Measurements from ENCODE around the gene UMAD1.

- TF ChIP-seq ZC3H10 (CRISPR knock-in tag; IDR thresholded peaks at IDR 0.05) (no peak), PATZ1 (CRISPR knock-in tag; IDR thresholded peaks at IDR 0.05; ENCODE audit: borderline replicate concordance) (no peak), GLIS3 (CRISPR knock-in tag; IDR thresholded peaks at IDR 0.05) (no peak), POU6F1 (CRISPR knock-in tag; IDR thresholded peaks at IDR 0.05; ENCODE audit: borderline replicate concordance, low read depth) (no peak), BACH2 (CRISPR knock-in tag; IDR thresholded peaks at IDR 0.05; ENCODE audit: borderline replicate concordance) (no peak), ZFP30 (CRISPR knock-in tag; IDR thresholded peaks at IDR 0.05) (no peak), CSDC2 (CRISPR knock-in tag; IDR thresholded peaks at IDR 0.05) (no peak)
- TF ChIP-seq, protein P1, sequence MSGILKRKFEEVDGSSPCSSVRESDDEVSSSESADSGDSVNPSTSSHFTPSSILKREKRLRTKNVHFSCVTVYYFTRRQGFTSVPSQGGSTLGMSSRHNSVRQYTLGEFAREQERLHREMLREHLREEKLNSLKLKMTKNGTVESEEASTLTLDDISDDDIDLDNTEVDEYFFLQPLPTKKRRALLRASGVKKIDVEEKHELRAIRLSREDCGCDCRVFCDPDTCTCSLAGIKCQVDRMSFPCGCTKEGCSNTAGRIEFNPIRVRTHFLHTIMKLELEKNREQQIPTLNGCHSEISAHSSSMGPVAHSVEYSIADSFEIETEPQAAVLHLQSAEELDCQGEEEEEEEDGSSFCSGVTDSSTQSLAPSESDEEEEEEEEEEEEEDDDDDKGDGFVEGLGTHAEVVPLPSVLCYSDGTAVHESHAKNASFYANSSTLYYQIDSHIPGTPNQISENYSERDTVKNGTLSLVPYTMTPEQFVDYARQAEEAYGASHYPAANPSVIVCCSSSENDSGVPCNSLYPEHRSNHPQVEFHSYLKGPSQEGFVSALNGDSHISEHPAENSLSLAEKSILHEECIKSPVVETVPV (CRISPR knock-in tag; IDR thresholded peaks at IDR 0.05) = no peak
Observed at GRCh38 chr7:7639421-7639820, 1.1 kb upstream of the UMAD1 start.

Measured in SK-N-SH treated with all-trans-retinoic acid at 6 μM for 48 hours (cell line).